Amniotic stem cell (primary cell): Measurements from ENCODE around the gene DSCAML1.

Experiments used
- DNase-seq: peaks from one replicate; lab custom pipeline; 2025; lab: John Stamatoyannopoulos, UW

DSCAML1 gene

DNA sequence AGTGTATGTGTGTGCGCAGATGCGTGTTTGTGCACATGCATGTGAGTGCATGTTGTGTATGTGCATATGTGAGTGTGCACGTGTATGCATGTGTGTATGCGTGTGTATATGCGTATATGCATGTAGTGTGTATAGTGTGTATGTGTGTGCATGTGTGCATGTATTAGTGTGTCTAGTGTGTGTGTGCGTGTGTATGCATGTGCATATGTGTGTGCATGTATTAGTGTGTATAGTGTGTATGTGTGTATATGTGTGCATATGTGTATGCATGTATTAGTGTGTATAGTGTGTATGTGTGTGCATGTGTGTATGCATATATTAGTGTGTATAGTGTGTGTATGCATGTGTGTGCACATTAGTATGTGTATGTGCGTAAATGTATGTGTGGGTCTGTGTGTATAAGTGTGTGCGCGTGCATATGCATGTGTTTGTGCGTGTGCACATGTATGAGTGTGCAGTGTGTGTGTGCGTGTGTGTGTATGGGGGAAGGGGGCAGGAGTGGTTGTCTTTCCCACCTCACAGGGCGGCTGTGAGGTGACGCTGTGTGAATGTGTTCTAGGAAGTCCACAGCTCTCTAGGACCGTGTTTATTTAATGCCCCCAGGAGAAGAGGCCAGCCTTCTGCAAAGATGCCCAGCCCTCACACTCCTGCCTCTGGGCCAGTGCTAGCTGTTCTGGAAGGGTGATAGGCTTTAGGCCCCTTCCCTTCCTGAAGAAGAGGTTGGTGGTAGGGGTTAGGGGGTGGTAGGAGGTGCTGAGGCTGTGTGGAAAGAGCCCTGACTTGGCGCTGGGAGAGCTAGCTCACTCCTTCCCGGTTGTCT, 354.8 kb downstream of the DSCAML1 start:
- no peak for DNase-seq

GRCh38 chr11:117441146-117441975, 355.7 kb downstream of the DSCAML1 start:
- no peak for DNase-seq

- no peak for DNase-seq
These were observed 356.8 kb downstream of the DSCAML1 start for GRCh38 chr11:117440258-117440657.

- no peak for DNase-seq
These were observed 357.8 kb downstream of the DSCAML1 start for GRCh38 chr11:117439256-117439655.

GRCh38 chr11:117438371-117439000, 358.5 kb downstream of the DSCAML1 start:
- DNase-seq = no peak

DNA sequence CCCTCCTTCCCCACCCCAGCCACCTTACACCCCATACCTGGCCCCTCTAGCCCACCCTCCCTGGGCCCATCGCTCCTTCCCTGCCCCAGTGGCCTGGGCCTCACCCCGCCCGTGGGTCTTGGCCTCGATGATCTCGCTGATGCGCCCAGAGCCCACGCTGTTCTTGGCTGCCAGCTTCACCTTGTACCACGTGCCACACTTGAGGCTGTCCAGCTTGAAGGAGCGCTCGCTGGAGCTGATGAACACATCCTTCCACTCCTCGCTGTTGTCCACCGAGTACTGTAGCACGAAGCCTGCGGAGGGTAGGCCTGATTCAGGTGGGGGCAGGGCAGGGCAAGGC, 359.3 kb downstream of the DSCAML1 start:
- no peak for DNase-seq

- no peak for DNase-seq
These were observed 359.8 kb downstream of the DSCAML1 start for GRCh38 chr11:117437041-117437790.

DNA sequence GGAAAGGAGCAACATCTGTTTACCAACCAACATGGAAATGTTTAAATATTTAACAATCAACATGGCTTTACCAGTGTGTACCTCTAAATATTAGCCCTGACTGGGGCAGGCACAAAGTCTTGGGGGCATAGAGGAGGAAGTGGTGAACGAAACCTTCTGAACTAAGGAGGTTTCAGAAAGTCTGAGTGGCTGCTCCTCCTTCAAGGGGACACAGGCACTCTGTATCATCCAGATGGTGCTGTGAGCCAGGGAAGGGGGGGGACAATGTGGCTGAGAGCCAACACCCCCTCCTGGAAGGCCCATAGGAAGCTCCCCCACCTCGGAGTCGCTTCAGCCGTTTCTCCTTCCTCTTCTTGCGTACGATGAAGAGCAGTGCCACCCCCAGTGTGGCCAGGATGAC, 361.7 kb downstream of the DSCAML1 start:
- DNase-seq = no peak

GRCh38 chr11:117434481-117434880, 362.5 kb downstream of the DSCAML1 start:
- no peak for DNase-seq

- no peak for DNase-seq
These were observed 363.3 kb downstream of the DSCAML1 start for GRCh38 chr11:117433717-117434116.

GRCh38 chr11:117431436-117431835, 365.6 kb downstream of the DSCAML1 start:
- DNase-seq = no peak

DNA sequence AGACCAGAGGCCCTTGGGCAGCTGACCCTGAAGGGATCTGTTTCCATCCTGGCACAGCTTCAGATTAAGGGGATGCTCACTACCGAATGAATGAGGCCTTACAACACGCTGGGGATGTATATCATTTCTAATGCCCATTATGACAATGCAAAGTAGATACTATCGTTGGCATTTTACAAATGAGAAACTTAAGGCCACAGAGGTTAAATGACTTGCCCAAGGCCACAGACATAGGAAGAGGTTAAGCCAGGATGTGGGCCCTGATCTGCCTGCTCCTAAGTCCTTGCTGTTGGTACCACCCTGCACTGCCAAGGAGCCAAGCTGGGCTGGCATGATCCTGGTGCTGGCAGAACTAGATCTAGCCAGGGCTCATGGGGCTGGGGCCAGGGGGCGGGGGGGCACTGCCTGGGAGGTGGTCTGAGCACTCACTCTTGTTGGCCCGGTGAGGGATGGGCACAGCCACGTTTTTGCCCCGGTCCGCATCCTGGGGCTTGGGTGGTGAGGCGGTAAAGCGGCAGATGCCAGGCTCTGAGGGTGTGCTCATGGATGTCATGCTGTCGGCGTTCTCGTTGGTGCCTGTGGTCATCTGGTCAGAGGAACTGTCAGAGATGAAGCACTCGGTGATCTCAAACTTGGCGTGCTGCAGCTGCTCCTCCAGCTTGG, 366.6 kb downstream of the DSCAML1 start:
- no peak for DNase-seq

GRCh38 chr11:117428856-117429229, 368.2 kb downstream of the DSCAML1 start:
- DNase-seq = no peak

DNA sequence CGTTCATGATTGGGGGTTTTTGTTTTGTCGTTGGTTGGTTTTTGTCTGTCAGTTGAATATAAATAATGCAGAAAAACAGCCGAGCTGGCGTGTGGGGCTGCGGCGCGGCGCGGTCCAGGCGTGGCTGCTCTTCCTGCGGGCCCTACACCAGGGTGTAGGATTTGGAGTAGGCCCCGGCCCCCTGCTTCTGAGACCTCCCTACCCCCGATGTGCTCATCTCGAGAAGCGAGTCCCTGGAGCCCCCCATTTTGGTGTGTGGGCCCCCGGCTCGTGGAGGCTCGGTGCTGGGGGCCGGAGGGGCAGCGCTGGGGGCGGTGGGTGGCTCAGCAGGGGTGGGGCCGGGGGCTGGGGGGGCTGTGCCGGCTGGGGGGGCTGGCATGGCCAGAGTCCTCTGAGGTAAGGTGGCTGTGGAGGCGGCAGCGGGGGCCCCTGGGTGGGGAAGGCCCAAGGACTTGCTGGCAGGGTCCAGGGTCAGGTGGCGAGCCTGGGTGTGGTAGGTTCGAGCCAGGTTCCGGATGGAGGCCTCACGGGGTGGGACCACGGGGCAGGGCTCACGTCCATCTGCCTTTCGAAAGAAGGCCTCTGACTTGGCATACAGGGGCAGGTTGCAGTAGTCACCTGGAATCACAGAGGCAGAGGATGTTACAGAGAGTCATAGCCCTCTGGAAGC, 368.7 kb downstream of the DSCAML1 start:
- no peak for DNase-seq

GRCh38 chr11:117427356-117427874, 369.6 kb downstream of the DSCAML1 start:
- no peak for DNase-seq

GRCh38 chr11:117426941-117427340, 370.1 kb downstream of the DSCAML1 start:
- DNase-seq = no peak

- peak; percentile 5 for DNase-seq
These were observed 370.7 kb downstream of the DSCAML1 start for GRCh38 chr11:117426297-117426685.

DNA sequence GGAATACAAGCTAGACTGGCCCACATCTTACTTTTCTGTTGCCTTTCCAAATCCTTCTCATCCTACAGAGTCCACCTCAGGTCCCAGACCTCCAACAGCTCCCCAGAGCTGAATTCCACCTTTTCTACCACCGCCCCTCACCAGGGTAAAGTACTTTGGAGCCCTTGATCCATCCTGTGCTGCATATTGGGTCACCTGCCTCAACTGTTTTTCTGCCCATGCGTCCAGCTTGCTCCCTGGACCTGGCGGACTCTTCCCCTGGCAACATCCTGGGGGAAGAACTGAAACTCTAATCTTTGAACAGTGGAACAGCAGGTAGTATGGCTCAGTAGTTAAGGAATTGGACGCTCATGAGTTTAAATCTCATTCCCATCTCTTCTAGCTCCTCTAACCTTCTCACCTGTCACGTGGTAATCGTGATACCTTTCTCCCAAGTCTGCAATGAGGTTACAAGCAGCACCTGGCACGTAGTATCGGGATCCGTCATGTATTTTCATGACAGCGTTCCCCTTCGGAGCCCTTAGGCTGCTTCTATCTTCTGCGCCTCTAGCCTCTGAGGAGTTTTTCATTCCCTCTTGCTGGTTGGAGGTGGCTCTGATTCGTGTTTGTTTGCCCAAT, 371.2 kb downstream of the DSCAML1 start:
- DNase-seq = no peak

- DNase-seq = no peak
These were observed 372.2 kb downstream of the DSCAML1 start for GRCh38 chr11:117424781-117425180.

DNA sequence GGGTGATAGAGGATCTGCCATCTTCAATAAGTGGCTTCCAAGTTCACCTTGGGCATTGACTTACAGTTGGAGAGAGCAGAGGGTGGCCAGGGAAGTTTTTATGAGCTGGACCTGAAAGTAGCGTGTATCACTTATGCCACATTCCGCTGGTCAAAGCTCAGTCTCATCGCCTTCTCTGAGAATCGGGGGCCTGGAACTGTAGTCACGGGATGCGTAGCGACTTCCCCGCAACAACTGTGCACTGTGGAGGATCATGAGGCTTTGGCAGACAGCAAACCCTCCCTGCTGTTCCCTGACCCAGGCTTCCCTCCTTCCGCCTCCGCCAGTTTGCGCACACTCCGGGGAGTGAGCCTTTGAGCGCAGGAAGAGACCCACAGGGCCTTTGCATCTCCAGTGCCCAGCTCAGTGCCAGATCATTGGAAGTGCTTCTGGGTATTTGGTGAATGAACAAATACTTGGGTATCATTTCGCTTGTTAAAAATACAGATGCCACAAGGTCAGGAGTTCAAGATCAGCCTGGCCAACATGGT, 373.9 kb downstream of the DSCAML1 start:
- no peak for DNase-seq
